Lower leg skin (tissue), 4 donors: ENCODE data around the gene SEC61G. TPM values are rescaled to one million over a fixed set of nuclear protein-coding genes. Genes with fewer than 3 reads are reported as not detected.

ENCODE experiments used
- DNase-seq, 2 donors: peaks; one replicate each; pipeline ENCODE4 v3.0.0-alpha.2; 2019; ENCODE audit warnings: low spot score in 2 of 2
- H3K4me3 ChIP-seq: fragments of 200-600 bp; sonication (generic); 2 replicates; pipeline ENCODE4 v1.5.1; 2017; ENCODE audit warnings: mild to moderate bottlenecking, low read depth; ENCODE audit not compliant: poor library complexity, severe bottlenecking
- CTCF ChIP-seq, 3 donors: fragments of 450-650 bp; IDR thresholded peaks; one replicate each; pipeline ENCODE4 v1.5.1; 2016; ENCODE audit warnings: antibody characterized with exemption in 3 of 3, mild to moderate bottlenecking in 3 of 3, moderate library complexity in 2 of 3
- POLR2A ChIP-seq, 2 donors: fragments of 450-650 bp; IDR thresholded peaks; one replicate each; pipeline ENCODE4 v1.6.1; 2016 to 2017; ENCODE audit warnings: antibody characterized with exemption in 2 of 2, mild to moderate bottlenecking in 1 of 2, moderate library complexity in 1 of 2
- WGBS, 2 donors: methylation state at CpG; one replicate each; pipeline ENCODE4 v1.1.5; 2018; 5-methylcytosine and 5-hydroxymethylcytosine counted together
- intact Hi-C: fragments of 100-400 bp; cut with DNase I; formaldehyde crosslinking; loops from one replicate; pipeline ENCODE4 v1.15.0; 2023; ENCODE audit warnings: low total_unique reads
- total RNA-seq, 4 donors: library from RNA; depleted of rRNA; stranded (reverse); fragments of >200 nt; gene quantifications; one replicate each; pipeline ENCODE4 v1.1.0, GENCODE V29; 2016

Gene SEC61G
- total RNA-seq, 4 donors from 2014 or later: 106 to 286 (median 118) TPM

- intact Hi-C loops: no loop called here
- H3K4me3 ChIP-seq: no peak overlapping the region
- TF ChIP-seq CTCF (IDR thresholded peaks at IDR 0.05) (no peak), POLR2A (IDR thresholded peaks at IDR 0.05) (no peak)
- no peak for DNase-seq
- 61 to 68% methylated on average over 6 of the region's 6 CpGs for WGBS, 2 donors
These were observed 1.3 kb downstream of the SEC61G start for GRCh38 chr7:54757711-54758110.

- 91 to 92% methylated on average over 6 of the region's 6 CpGs for WGBS, 2 donors
- intact Hi-C loops: no loop called here
These were observed 9.8 kb downstream of the SEC61G start for GRCh38 chr7:54749200-54749599.

GRCh38 chr7:54747234-54747633 is 11.8 kb downstream of the SEC61G start:
- TF ChIP-seq POLR2A (IDR thresholded peaks at IDR 0.05) (no peak), CTCF (IDR thresholded peaks at IDR 0.05) (no peak)
- intact Hi-C loops: no loop called here
- H3K4me3 ChIP-seq: no peak overlapping the region
- 95 to 98% methylated on average over 5 of the region's 5 CpGs for WGBS, 2 donors
- no peak for DNase-seq

More at GRCh38 chr7:54749200-54749599, 9.8 kb downstream of the SEC61G start:
- no peak overlapping the region for H3K4me3 ChIP-seq
- TF ChIP-seq POLR2A (IDR thresholded peaks at IDR 0.05): no peak
- TF ChIP-seq CTCF (IDR thresholded peaks at IDR 0.05): no peak
- DNase-seq: no peak

- TF ChIP-seq CTCF (IDR thresholded peaks at IDR 0.05) (no peak), POLR2A (IDR thresholded peaks at IDR 0.05) (no peak)
- 96 to 97% methylated on average over 1 of the region's 1 CpG for WGBS, 2 donors
- DNase-seq: no peak
- intact Hi-C loops: no loop called here
- no peak overlapping the region for H3K4me3 ChIP-seq
These were observed 15.4 kb downstream of the SEC61G start for GRCh38 chr7:54743580-54743979.

- TF ChIP-seq CTCF (IDR thresholded peaks at IDR 0.05) (no peak), POLR2A (IDR thresholded peaks at IDR 0.05) (no peak)
- WGBS, 2 donors: 54 to 74% methylated on average over 1 of the region's 1 CpG
- H3K4me3 ChIP-seq: no peak overlapping the region
- intact Hi-C loops: no loop called here
- DNase-seq: no peak
These were observed 20.3 kb downstream of the SEC61G start for GRCh38 chr7:54738737-54739136.

GRCh38 chr7:54729107-54729506 is 29.9 kb downstream of the SEC61G start:
- WGBS, 2 donors: 83 to 89% methylated on average over 1 of the region's 1 CpG
- no peak overlapping the region for H3K4me3 ChIP-seq
- no peak for DNase-seq
- intact Hi-C loops: no loop called here
- TF ChIP-seq POLR2A (IDR thresholded peaks at IDR 0.05) (no peak), CTCF (IDR thresholded peaks at IDR 0.05) (no peak)
